NCI-H2107 (cell line): ENCODE data around the gene DESI1.
"Not testable (repeated sequence)": the region's sequence is repeated elsewhere in the genome, so short reads cannot be mapped to it uniquely, and the experiment has no call there.

Experiments
- DNase-seq: peaks from one replicate; lab custom pipeline; 2025; lab: John Stamatoyannopoulos, UW

The DESI1 gene

DNA sequence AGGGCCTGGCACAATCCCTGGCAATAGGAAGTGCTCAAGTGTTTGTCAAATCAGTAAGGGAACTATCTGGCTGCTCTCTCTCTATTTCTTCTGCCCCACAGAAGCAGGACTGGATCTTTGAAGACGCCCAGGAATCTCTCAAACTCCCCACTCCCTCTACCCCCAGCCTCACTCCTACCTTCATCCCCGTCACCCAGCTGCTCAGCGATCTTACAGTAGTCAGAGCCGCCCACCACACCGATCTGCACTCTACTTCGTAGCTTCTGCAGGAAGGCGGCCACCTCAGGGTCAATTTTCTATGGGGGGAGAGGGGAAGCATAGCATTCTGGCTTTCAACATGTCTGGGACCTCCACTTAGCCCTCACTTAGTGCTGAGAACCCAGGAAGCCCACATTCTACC, 34.9 kb downstream of the DESI1 start:
- DNase-seq = no peak

GRCh38 chr22:41584881-41585280, 36.0 kb downstream of the DESI1 start:
- DNase-seq = no peak

GRCh38 chr22:41582694-41583093, 38.1 kb downstream of the DESI1 start:
- DNase-seq = no peak

DNA sequence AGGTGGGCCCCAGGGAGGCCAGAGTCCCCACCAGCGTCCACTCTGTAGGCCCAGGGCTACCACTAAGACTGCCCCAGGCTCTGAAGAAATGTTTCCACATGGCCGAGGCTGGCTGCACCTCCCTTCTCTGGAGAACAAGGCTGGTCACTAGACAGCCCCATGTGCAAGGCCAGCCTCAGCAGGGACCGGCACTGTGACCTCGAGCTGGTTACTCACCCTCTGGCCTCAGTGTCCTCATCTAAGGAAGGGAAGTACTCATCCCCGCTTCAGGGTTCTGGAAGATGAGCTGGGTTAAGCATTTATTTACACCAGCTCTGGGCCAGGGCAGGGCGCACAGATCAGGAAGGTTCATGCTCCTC, 40.9 kb downstream of the DESI1 start:
- DNase-seq = no peak

GRCh38 chr22:41579297-41579996, 41.4 kb downstream of the DESI1 start:
- DNase-seq = no peak

DNA sequence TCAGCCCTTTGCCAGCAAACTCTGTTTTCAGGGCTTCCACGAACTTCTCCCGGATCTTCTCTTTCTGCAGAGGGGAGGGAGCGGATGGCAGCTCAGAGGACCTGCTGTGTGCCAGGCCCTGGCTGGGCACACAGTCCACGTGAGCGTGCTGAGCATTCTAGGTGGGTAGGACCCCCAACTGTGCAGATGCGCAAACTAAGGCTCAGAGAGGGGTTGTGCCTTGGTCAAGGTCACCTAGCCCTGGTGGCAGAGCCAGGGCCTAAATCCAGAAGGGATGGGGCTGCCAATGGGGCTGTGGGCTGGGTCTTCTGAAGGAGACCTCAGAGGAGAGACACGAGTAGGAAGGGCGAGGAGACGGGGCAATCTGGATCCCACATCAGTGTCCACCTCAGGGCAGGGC, 42.0 kb downstream of the DESI1 start:
- DNase-seq = no peak

GRCh38 chr22:41578114-41578513, 42.7 kb downstream of the DESI1 start:
- no peak for DNase-seq

DNA sequence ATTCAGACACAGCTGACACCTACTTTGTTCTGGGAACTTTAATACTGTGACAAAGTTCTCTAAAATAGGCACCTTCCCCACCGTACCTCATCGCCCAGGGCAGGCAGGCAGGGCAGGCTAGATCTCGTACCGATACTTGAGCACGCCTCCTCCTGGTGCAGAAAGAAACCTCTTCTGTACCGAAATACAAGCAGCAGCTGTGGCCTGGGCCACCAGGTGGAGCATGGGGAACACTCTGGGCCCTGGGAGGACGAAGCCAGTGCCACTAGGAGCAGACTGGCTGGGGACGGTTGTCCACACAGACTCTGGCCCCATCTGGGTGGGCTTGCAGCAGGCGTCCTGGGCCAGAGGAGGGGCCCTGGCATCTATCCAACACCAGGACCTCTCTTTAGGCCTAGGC, 44.0 kb downstream of the DESI1 start:
- no peak for DNase-seq

GRCh38 chr22:41575533-41575932, 45.3 kb downstream of the DESI1 start:
- no peak for DNase-seq

GRCh38 chr22:41574847-41575381, 45.9 kb downstream of the DESI1 start:
- no peak for DNase-seq

DNA sequence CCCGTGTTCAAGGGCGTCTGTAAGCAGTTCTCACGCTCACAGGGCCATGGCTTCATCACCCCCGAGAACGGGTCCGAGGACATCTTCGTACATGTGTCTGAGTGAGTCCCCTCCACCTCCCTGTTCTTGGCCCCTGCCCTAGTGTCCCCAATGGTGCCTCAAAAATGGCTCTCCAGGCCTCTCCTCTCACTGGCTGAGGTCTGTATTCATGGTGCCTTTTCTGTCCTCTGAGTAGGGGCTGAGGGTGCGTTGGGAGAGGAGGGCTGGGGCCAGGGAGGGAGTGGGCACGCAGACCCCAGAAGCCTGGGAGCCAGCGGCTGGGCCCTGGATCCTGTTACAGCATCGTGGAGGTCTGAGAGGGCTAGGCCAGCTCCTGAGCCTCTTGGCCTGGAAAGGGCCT, 47.2 kb downstream of the DESI1 start:
- DNase-seq = no peak

GRCh38 chr22:41572305-41572704, 48.5 kb downstream of the DESI1 start:
- not testable (repeated sequence) for DNase-seq

- DNase-seq = no peak
These were observed 49.1 kb downstream of the DESI1 start for GRCh38 chr22:41571786-41572185.

DNA sequence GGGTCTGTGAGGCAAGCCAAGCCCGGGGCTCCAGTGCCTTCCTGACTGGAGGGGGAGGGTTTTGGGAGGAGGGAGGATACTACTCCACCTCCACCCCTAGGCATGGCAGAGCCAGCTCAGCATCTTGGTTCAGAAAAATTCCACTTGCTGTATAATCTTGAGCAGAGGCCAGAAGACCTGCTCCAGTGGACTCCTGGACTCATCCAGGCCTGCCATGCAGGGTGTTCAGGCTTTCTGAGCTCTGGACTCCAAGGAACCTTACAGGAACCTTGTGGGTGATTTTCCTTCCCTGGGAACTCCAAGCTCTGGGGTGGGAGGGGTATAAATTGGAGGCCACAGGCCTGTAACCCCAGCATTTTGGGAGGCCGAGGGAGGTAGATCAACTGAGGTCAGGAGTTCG, 50.6 kb downstream of the DESI1 start:
- DNase-seq = no peak

- peak; percentile 12 for DNase-seq
These were observed 52.0 kb downstream of the DESI1 start for GRCh38 chr22:41568811-41569210.

DNA sequence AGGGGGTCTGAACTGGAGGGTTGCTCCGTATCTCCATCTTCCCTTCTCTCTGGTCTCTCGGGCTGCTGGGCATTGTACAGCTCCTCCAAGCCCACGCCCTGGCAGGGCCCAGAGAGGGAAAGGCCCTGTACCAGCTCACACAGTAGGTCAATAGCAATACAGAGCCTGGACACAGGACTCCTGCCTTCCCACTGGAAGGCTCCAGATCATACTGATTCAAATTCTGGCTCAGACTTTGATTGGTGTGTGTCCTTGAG, 53.4 kb downstream of the DESI1 start:
- DNase-seq = no peak

DNA sequence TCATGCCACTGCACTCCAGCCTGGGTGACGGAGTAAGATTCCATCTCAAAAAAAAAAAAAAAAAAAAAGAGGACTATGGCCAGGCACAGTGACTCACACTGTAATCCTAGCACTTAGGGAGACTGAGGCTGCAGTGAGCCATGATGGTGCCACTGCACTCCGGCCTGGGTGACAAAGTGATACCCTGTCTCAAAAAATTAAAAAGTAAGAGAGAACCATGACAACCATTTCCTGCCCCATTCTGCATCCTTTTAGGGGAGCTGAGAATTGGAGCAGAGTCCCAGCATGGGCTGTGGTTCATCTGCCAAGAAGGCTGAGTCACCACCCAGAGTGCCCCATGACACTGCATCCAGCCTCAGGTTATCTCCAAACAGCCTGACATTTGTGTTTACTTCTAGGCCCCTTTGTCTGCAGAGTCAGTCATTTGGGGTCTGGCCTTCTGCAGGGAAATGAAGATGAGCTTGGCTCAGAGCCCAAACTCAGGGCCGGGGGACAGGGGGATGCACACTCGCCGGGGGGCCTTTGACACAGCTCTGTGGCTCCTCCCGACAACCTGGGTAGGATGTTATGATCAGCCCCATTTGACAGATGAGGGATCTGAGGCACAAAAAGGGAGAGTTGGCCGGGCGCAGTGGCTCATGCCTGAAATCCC, 55.3 kb downstream of the DESI1 start:
- no peak for DNase-seq

- DNase-seq = no peak
These were observed 56.3 kb downstream of the DESI1 start for GRCh38 chr22:41564563-41564962.

GRCh38 chr22:41563051-41563711, 57.7 kb downstream of the DESI1 start:
- no peak for DNase-seq

- no peak for DNase-seq
These were observed 58.4 kb downstream of the DESI1 start for GRCh38 chr22:41562461-41562860.

GRCh38 chr22:41561788-41562187, 59.1 kb downstream of the DESI1 start:
- DNase-seq = no peak

GRCh38 chr22:41561335-41561734, 59.5 kb downstream of the DESI1 start:
- no peak for DNase-seq

GRCh38 chr22:41560095-41560471, 60.8 kb downstream of the DESI1 start:
- no peak for DNase-seq

- not testable (repeated sequence) for DNase-seq
These were observed 62.6 kb downstream of the DESI1 start for GRCh38 chr22:41558241-41558630.
